Right kidney (tissue), 1 donor: Measurements from ENCODE around the gene OR11H6.
"Not testable (repeated sequence)": the region's sequence is repeated elsewhere in the genome, so short reads cannot be mapped to it uniquely, and the experiment has no call there.

Experiments used
- DNase-seq: peaks from one replicate; pipeline ENCODE4 v3.0.0-alpha.2; 2016

OR11H6 gene

GRCh38 chr14:20264361-20264760 is 40.9 kb downstream of the OR11H6 start:
- not testable (repeated sequence) for DNase-seq

DNA sequence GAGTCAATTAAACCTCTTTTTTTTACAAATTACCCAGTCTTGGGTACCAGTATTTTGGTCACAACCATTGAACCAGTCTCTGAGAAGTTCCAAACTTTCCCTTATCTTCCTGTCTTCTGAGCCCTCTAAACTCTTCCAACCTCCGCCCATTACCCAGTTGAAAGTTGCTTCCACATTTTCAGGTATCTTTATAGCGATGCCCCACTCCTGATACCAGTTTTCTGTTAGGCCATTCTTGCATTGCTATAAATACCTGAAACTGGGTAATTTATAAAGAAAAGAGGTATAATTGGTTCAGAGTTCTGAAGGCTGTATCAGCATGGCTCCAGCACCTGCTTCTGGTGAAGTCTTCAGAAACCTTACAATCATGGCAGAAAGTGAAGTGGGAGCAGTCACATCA is 50.6 kb downstream of the OR11H6 start:
- DNase-seq: no peak
